GM10248 (cell line): ENCODE data around the gene TNFAIP8L1.

ENCODE experiments used
- CTCF ChIA-PET: fragments of 300-600 bp; sonication (Branson Sonifier 250); formaldehyde crosslinking; extraction: SDS; loops from one replicate; lab custom pipeline; 2021; ENCODE audit warnings: antibody characterized with exemption; lab: Yijun Ruan, JAX
- POLR2A ChIA-PET: fragments of 350-650 bp; sonication (Branson Sonifier 250); formaldehyde crosslinking; extraction: SDS; loops from one replicate; lab custom pipeline; 2020; ENCODE audit warnings: antibody characterized with exemption; lab: Yijun Ruan, JAX
- DNase-seq: peaks from one replicate; pipeline ENCODE4 v3.0.0; 2012; ENCODE audit errors: extremely low spot score
- TF ChIP-seq, protein P1 (sequence below): IDR thresholded peaks from 2 replicates; pipeline ENCODE4 v1.5.1; 2012; ENCODE audit warnings: mild to moderate bottlenecking, low read depth; ENCODE audit errors: extremely low read depth, missing control alignments, control extremely low read depth

The TNFAIP8L1 gene

DNA sequence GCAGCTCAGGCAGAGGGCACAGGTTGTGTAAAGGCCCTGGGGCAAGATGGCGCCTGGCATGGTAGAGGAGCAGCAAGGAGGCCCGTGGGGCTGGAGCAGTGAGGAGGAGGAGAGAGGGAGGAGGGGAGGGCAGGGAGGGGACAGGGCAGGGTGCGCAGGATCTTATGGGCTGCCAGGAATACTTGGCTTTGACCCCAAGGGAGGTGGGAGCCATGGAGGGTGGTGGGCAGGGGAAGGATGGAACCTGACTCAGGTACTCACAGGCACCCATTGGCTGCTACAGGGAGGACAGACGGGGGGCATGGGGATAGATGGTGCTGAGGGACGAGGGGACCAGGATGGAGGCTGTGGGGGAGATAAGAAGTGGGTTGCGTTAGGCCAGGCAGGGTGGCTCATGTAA, 3.3 kb downstream of the TNFAIP8L1 start:
- TF ChIP-seq, protein P1, sequence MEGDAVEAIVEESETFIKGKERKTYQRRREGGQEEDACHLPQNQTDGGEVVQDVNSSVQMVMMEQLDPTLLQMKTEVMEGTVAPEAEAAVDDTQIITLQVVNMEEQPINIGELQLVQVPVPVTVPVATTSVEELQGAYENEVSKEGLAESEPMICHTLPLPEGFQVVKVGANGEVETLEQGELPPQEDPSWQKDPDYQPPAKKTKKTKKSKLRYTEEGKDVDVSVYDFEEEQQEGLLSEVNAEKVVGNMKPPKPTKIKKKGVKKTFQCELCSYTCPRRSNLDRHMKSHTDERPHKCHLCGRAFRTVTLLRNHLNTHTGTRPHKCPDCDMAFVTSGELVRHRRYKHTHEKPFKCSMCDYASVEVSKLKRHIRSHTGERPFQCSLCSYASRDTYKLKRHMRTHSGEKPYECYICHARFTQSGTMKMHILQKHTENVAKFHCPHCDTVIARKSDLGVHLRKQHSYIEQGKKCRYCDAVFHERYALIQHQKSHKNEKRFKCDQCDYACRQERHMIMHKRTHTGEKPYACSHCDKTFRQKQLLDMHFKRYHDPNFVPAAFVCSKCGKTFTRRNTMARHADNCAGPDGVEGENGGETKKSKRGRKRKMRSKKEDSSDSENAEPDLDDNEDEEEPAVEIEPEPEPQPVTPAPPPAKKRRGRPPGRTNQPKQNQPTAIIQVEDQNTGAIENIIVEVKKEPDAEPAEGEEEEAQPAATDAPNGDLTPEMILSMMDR, result no peak
- ChIA-PET CTCF (no interaction called here), POLR2A (no interaction called here)
- DNase-seq, result no peak

DNA sequence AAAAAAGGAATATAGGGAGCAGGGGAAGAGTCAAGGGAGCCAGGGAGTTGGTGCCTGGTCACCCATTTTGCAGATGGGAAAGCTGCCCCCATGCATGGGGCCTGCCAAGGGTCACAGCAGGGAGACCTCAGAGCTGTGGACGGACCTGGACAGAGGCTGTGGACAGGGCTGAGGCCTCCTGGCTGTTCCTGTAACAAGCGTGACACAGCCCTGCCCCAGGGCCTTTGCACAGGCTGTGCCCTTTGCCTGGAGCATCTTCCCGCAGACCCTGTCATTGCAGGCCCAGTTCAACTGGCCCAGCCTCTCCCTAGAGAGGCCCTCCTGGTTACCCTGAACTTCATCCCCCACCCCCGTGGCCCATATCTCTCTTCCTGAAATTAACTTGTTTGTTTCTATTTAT, 6.4 kb downstream of the TNFAIP8L1 start:
- ChIA-PET CTCF (interaction anchor here (1.5 to 2.6 kb wide), 2 partner anchors 9 to 13 kb away, joined by 3 to 13 read pairs; no protein-coding TSS in a partner anchor), POLR2A (interaction anchor here (0.6 kb wide), 3 partner anchors 8 to 243 kb away, joined by 3 to 4 read pairs (median 4); partner anchors contain the start of gene CHAF1A)
- no peak for DNase-seq
- TF ChIP-seq, protein P1, result no peak

DNA sequence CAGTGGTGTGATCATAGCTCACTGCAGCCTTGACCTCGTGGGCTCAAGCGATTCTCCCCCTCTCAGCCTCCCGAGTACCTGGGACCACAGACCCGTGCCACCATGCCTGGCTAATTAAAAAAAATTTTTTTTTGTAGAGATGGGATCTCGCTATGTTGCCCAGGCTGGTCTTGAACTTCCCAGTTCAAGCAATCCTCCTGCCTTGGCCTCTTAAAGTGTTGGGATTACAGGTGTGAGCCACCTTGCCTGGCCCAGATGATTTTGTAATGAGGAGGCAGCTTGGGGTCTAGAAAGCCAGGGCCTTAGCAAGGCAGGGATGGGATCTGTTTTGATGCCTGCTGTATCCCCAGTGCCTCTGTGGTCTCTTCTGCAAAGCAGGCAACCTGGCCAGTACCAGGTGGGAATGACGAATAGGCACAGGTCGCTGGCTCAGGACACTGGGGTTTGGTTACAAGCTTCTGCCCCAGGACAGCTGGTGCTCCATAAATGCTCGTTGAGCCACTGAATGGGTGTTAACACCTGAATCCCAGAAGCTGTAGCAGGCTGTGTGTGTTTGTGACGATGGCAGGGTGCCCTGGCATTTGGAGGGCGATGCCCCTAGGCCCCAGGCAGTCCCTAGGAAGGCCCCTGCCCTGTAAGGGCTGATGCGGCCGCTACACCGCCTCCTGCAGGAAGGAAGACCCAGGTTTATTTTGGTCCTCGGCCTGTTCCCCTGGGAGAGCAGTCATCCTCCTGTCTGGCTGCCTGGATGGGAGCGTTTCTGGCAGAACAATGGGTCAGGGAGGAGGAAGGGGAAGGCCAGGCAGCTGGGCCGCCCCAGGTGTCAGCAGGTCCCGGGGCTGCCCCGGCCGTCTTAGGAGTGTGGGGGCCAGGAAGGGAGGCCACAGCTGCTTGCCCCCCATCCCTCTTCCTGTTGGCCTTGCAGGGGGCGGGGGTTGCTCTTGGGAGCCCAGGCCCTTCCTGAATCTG, 8.6 kb downstream of the TNFAIP8L1 start:
- POLR2A ChIA-PET, result interaction anchor here (0.6 kb wide), 1 partner anchor 254 kb away, joined by 9 read pairs; no protein-coding TSS in a partner anchor
- TF ChIP-seq, protein P1, result peak; percentile 23
- CTCF ChIA-PET, result interaction anchor here (0.9 to 2.2 kb wide), 6 partner anchors 11 to 72 kb away, joined by 3 to 19 read pairs (median 4); no protein-coding TSS in a partner anchor
- DNase-seq, result peak; percentile 38

DNA sequence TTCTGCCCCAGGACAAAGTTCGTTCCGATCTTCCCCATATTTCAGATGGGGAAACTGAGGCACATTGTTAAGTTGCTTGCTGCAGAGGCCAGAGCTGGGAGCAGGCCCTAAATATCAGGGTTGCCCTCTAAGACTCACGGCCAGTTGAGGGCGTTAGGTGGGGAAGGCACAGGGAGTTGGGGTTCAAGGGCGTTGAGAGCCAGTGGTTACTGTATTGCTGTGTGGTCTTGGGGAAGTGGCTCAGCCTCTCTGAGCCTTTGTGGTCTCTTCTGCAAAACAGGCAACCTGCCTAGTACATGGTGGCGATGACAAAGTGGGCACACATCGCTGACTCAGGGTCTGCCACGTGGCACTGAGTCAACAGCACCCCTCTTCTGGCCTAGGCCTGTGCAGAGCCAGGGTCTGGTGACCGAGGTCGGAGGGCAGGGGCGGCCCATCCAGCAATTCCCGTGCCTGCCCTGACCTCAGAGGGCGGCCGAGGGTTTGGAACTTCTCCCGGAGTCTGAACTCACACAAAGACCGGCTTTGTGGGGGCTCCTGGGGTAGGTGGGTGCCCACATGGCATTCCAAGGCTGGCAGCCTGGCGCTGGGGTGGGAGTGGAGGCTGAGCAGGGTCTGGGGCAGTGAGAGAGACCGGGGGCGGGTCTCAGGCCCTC, 10.2 kb downstream of the TNFAIP8L1 start:
- ChIA-PET POLR2A (interaction anchor here (0.7 kb wide), 1 partner anchor 126 kb away, joined by 7 read pairs; no protein-coding TSS in a partner anchor), CTCF (interaction anchor here (1.0 to 3.3 kb wide), 5 partner anchors 13 to 79 kb away, joined by 4 to 16 read pairs (median 8); no protein-coding TSS in a partner anchor)
- DNase-seq, result no peak
- TF ChIP-seq, protein P1, result no peak

DNA sequence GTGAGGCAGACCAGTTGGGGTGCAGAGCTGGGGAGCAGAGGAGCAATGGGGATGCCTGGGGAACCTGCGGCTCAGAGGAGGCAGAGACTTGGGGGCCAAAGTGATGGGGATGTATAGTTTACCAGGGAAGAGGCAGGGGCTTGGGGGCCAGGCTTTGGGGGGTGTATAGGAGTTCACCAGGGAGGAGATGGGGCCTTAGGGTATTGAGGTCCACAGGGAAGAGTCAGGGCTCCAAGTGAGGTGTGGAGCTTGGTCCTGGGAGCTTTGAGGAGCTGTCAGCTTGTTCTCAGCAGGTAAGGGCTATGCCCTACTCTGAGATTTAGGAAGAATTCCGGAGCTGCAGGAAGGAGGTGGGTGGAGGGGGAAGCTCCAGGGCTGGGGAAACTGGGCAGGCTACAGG, 10.8 kb downstream of the TNFAIP8L1 start:
- TF ChIP-seq, protein P1, result no peak
- ChIA-PET POLR2A (no interaction called here), CTCF (interaction anchor here (1.0 to 3.3 kb wide), 3 partner anchors 13 to 80 kb away, joined by 4 to 16 read pairs (median 8); no protein-coding TSS in a partner anchor)
- DNase-seq, result no peak

DNA sequence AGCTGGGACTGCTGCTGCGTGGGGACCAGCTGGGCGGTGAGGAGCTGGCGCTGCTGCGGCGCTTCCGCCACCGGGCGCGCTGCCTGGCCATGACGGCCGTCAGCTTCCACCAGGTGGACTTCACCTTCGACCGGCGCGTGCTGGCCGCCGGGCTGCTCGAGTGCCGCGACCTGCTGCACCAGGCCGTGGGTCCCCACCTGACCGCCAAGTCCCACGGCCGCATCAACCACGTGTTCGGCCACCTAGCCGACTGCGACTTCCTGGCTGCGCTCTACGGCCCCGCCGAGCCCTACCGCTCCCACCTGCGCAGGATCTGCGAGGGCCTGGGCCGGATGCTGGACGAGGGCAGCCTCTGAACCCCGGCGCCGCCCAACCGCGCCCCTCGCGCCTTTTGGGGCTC, 12.8 kb downstream of the TNFAIP8L1 start:
- no peak for DNase-seq
- POLR2A ChIA-PET, result interaction anchor here (0.5 kb wide), 1 partner anchor 14 kb away, joined by 3 read pairs; no protein-coding TSS in a partner anchor
- TF ChIP-seq, protein P1, result no peak
- CTCF ChIA-PET, result interaction anchor here (1.6 to 3.3 kb wide), 2 partner anchors 7 to 15 kb away, joined by 4 to 16 read pairs; no protein-coding TSS in a partner anchor
